ENCODE data around the gene WDR5.

- no peak for TF ChIP-seq CTCF (IDR thresholded peaks at IDR 0.05)
- no peak for TF ChIP-seq POLR2A (IDR thresholded peaks at IDR 0.05)
Observed at GRCh38 chr9:134130503-134131375, 5.1 kb upstream of the WDR5 start.

Data from testis (tissue), 2 donors.